NK-92 treated with Interleukin-12 subunit alpha and Interleukin-12 subunit beta, amount 100 ng/mL, for 24 hours (cell line): ENCODE results near the gene CSGALNACT2.
"Not testable (repeated sequence)": the region's sequence is repeated elsewhere in the genome, so short reads cannot be mapped to it uniquely, and the experiment has no call there.

Source experiments
- DNase-seq: peaks from one replicate; lab custom pipeline; 2025; lab: John Stamatoyannopoulos, UW

Gene CSGALNACT2

GRCh38 chr10:43216931-43217562, 78.8 kb downstream of the CSGALNACT2 start:
- no peak for DNase-seq

GRCh38 chr10:43217563-43218205, 79.4 kb downstream of the CSGALNACT2 start:
- DNase-seq: no peak

- no peak for DNase-seq
These were observed 80.1 kb downstream of the CSGALNACT2 start for GRCh38 chr10:43218206-43218950.

GRCh38 chr10:43218951-43219837, 80.9 kb downstream of the CSGALNACT2 start:
- no peak for DNase-seq

GRCh38 chr10:43219848-43220247, 81.6 kb downstream of the CSGALNACT2 start:
- no peak for DNase-seq

- DNase-seq: not testable (repeated sequence)
These were observed 82.0 kb downstream of the CSGALNACT2 start for GRCh38 chr10:43220251-43220650.

- DNase-seq: no peak
These were observed 82.6 kb downstream of the CSGALNACT2 start for GRCh38 chr10:43220657-43221418.

- no peak for DNase-seq
These were observed 83.4 kb downstream of the CSGALNACT2 start for GRCh38 chr10:43221419-43222209.

GRCh38 chr10:43222210-43222720, 84.0 kb downstream of the CSGALNACT2 start:
- no peak for DNase-seq

- no peak for DNase-seq
These were observed 84.8 kb downstream of the CSGALNACT2 start for GRCh38 chr10:43223056-43223455.

- no peak for DNase-seq
These were observed 86.1 kb downstream of the CSGALNACT2 start for GRCh38 chr10:43224321-43224720.

GRCh38 chr10:43225004-43225786, 87.0 kb downstream of the CSGALNACT2 start:
- no peak for DNase-seq

- no peak for DNase-seq
These were observed 87.5 kb downstream of the CSGALNACT2 start for GRCh38 chr10:43225787-43226153.

- DNase-seq: no peak
These were observed 88.2 kb downstream of the CSGALNACT2 start for GRCh38 chr10:43226441-43226840.

- DNase-seq: no peak
These were observed 88.9 kb downstream of the CSGALNACT2 start for GRCh38 chr10:43226851-43227845.

GRCh38 chr10:43227911-43228782, 89.9 kb downstream of the CSGALNACT2 start:
- DNase-seq: no peak

- no peak for DNase-seq
These were observed 90.5 kb downstream of the CSGALNACT2 start for GRCh38 chr10:43228783-43229207.
